Astrocyte of the spinal cord (primary cell): ENCODE results near the gene SCN2A.
A peak's percentile ranks its signal among the peaks of the same experiment; 100 is the strongest.

ENCODE experiments used
- DNase-seq: peaks from one replicate; pipeline ENCODE4 v3.0.0; 2011; ENCODE audit warnings: low read depth, low spot score
- H3K4me3 ChIP-seq: 2 replicates; pipeline ENCODE4 v1.5.1; 2011; ENCODE audit warnings: low read depth, mild to moderate bottlenecking, low read length, moderate library complexity
- in situ Hi-C: cut with HindIII; loops from 2 replicates; pipeline ENCODE4 v1.10.0; 2017; ENCODE audit warnings: low sequenced_read_pairs
- TF ChIP-seq, protein P1 (sequence below): IDR thresholded peaks from 2 replicates; pipeline ENCODE4 v1.5.1; 2012; ENCODE audit warnings: low read depth, mild to moderate bottlenecking, low read length, inconsistent platforms

SCN2A gene

DNA sequence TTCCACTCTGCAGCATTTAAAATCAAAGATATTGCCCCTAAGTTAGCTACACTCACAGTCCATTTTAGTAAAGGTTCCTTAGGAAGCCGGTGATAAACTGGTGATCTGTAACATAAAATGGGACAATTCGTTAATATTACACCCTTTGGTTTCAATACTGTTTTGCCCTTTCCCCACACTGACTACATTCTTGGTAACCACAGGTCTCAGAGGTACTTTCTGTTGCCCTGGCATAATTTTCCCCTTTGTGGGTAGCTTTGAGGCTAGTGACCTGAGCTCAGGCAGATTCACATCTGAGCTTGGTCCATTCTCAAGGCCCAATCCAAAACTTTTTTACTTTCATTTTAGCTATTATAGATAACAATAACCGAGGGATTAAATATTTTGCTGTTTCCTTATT lies 197.3 kb downstream of the SCN2A start:
- TF ChIP-seq, protein P1, sequence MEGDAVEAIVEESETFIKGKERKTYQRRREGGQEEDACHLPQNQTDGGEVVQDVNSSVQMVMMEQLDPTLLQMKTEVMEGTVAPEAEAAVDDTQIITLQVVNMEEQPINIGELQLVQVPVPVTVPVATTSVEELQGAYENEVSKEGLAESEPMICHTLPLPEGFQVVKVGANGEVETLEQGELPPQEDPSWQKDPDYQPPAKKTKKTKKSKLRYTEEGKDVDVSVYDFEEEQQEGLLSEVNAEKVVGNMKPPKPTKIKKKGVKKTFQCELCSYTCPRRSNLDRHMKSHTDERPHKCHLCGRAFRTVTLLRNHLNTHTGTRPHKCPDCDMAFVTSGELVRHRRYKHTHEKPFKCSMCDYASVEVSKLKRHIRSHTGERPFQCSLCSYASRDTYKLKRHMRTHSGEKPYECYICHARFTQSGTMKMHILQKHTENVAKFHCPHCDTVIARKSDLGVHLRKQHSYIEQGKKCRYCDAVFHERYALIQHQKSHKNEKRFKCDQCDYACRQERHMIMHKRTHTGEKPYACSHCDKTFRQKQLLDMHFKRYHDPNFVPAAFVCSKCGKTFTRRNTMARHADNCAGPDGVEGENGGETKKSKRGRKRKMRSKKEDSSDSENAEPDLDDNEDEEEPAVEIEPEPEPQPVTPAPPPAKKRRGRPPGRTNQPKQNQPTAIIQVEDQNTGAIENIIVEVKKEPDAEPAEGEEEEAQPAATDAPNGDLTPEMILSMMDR, result no peak
- DNase-seq, result no peak
- in situ Hi-C loops, result no loop called here
- no peak overlapping the region for H3K4me3 ChIP-seq

DNA sequence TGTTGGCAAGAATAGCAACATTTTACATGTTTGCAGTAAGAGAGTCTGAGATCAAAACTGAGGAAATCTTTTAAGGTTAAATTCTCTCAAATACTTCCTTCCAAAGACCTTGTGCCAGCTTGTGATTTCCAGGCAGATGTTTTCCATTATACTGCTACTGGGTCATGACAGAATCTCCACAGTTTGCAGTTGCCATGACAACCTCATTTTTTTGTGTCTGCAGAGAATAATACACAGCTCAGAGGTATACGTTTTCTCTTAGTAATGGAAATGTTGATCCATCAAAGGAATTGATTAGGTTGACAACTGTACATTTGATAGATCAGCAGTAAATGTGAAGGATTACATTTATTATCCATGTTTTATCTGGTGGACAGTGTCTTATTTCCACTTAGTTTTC lies 201.2 kb downstream of the SCN2A start:
- TF ChIP-seq, protein P1, result no peak
- in situ Hi-C loops, result no loop called here
- H3K4me3 ChIP-seq, result no peak overlapping the region
- DNase-seq, result peak; percentile 81
